GM21529 (cell line): Measurements from ENCODE around the gene BLOC1S6.
"Not testable (repeated sequence)": the region's sequence is repeated elsewhere in the genome, so short reads cannot be mapped to it uniquely, and the experiment has no call there.

ENCODE experiments used
- ATAC-seq: cut with Tn5 transposase; IDR thresholded peaks from one replicate; pipeline ENCODE4 v1.9.1; 2021; ENCODE audit not compliant: unreplicated experiment

Gene BLOC1S6

GRCh38 chr15:45637552-45638033 is 50.4 kb downstream of the BLOC1S6 start:
- ATAC-seq = peak; percentile 42

GRCh38 chr15:45640616-45641015 is 53.4 kb downstream of the BLOC1S6 start:
- no peak for ATAC-seq

GRCh38 chr15:45641374-45641781 is 54.2 kb downstream of the BLOC1S6 start:
- ATAC-seq = no peak

- ATAC-seq = no peak
Measured at GRCh38 chr15:45641999-45642932, 55.1 kb downstream of the BLOC1S6 start.

GRCh38 chr15:45644437-45644836 is 57.3 kb downstream of the BLOC1S6 start:
- no peak for ATAC-seq

GRCh38 chr15:45645026-45645980 is 58.1 kb downstream of the BLOC1S6 start:
- no peak for ATAC-seq

- ATAC-seq = no peak
Measured at GRCh38 chr15:45646220-45646619, 59.0 kb downstream of the BLOC1S6 start.

- ATAC-seq = no peak
Measured at GRCh38 chr15:45647828-45648227, 60.6 kb downstream of the BLOC1S6 start.

GRCh38 chr15:45648521-45649200 is 61.5 kb downstream of the BLOC1S6 start:
- no peak for ATAC-seq

GRCh38 chr15:45650007-45650406 is 62.8 kb downstream of the BLOC1S6 start:
- ATAC-seq = not testable (repeated sequence)

GRCh38 chr15:45650889-45651525 is 63.8 kb downstream of the BLOC1S6 start:
- no peak for ATAC-seq

- ATAC-seq = no peak
Measured at GRCh38 chr15:45653702-45654424, 66.7 kb downstream of the BLOC1S6 start.

GRCh38 chr15:45654749-45655148 is 67.6 kb downstream of the BLOC1S6 start:
- ATAC-seq = no peak

GRCh38 chr15:45657254-45657653 is 70.1 kb downstream of the BLOC1S6 start:
- no peak for ATAC-seq

- no peak for ATAC-seq
Measured at GRCh38 chr15:45657764-45658545, 70.8 kb downstream of the BLOC1S6 start.
